ENCODE data around the gene HECTD4.
"Not testable (repeated sequence)": the region's sequence is repeated elsewhere in the genome, so short reads cannot be mapped to it uniquely, and the experiment has no call there.

Gene HECTD4

GRCh38 chr12:112252184-112252583 is 130.0 kb downstream of the HECTD4 start:
- DNase-seq: no peak

- not testable (repeated sequence) for DNase-seq
Observed at GRCh38 chr12:112244902-112245301, 137.3 kb downstream of the HECTD4 start.

GRCh38 chr12:112243255-112244110 is 138.7 kb downstream of the HECTD4 start:
- no peak for DNase-seq

- DNase-seq: no peak
Observed at GRCh38 chr12:112241176-112241575, 141.1 kb downstream of the HECTD4 start.

- no peak for DNase-seq
Observed at GRCh38 chr12:112239881-112240280, 142.3 kb downstream of the HECTD4 start.

GRCh38 chr12:112239020-112239419 is 143.2 kb downstream of the HECTD4 start:
- DNase-seq: no peak

GRCh38 chr12:112238441-112238840 is 143.8 kb downstream of the HECTD4 start:
- no peak for DNase-seq

- DNase-seq: no peak
Observed at GRCh38 chr12:112236786-112237185, 145.4 kb downstream of the HECTD4 start.

GRCh38 chr12:112236386-112236785 is 145.8 kb downstream of the HECTD4 start:
- DNase-seq: no peak

- DNase-seq: no peak
Observed at GRCh38 chr12:112234303-112234702, 147.9 kb downstream of the HECTD4 start.

- no peak for DNase-seq
Observed at GRCh38 chr12:112233242-112233641, 149.0 kb downstream of the HECTD4 start.

- DNase-seq: no peak
Observed at GRCh38 chr12:112230136-112230535, 152.1 kb downstream of the HECTD4 start.

GRCh38 chr12:112226768-112227167 is 155.5 kb downstream of the HECTD4 start:
- DNase-seq: no peak

- DNase-seq: not testable (repeated sequence)
Observed at GRCh38 chr12:112220628-112221027, 161.6 kb downstream of the HECTD4 start.

- DNase-seq: no peak
Observed at GRCh38 chr12:112219195-112219594, 163.0 kb downstream of the HECTD4 start.

- no peak for DNase-seq
Observed at GRCh38 chr12:112218150-112218549, 164.1 kb downstream of the HECTD4 start.

- no peak for DNase-seq
Observed at GRCh38 chr12:112217647-112218046, 164.6 kb downstream of the HECTD4 start.

- no peak for DNase-seq
Observed at GRCh38 chr12:112216223-112216622, 166.0 kb downstream of the HECTD4 start.

GRCh38 chr12:112214064-112214463 is 168.2 kb downstream of the HECTD4 start:
- no peak for DNase-seq

- DNase-seq: no peak
Observed at GRCh38 chr12:112208301-112208910, 173.8 kb downstream of the HECTD4 start.

GRCh38 chr12:112207397-112207924 is 174.8 kb downstream of the HECTD4 start:
- DNase-seq: no peak

GRCh38 chr12:112206944-112207343 is 175.3 kb downstream of the HECTD4 start:
- DNase-seq: no peak

- DNase-seq: no peak
Observed at GRCh38 chr12:112199136-112199535, 183.1 kb downstream of the HECTD4 start.

GRCh38 chr12:112198120-112198733 is 184.0 kb downstream of the HECTD4 start:
- DNase-seq: no peak
